ENCODE measurements around the gene KIFC3.
A peak's percentile ranks its signal among the peaks of the same experiment; 100 is the strongest.
"Not testable (repeated sequence)": the region's sequence is repeated elsewhere in the genome, so short reads cannot be mapped to it uniquely, and the experiment has no call there.

The KIFC3 gene

GRCh38 chr16:57825298-57826044 lies 23.2 kb upstream of the KIFC3 start:
- no peak for DNase-seq

DNA sequence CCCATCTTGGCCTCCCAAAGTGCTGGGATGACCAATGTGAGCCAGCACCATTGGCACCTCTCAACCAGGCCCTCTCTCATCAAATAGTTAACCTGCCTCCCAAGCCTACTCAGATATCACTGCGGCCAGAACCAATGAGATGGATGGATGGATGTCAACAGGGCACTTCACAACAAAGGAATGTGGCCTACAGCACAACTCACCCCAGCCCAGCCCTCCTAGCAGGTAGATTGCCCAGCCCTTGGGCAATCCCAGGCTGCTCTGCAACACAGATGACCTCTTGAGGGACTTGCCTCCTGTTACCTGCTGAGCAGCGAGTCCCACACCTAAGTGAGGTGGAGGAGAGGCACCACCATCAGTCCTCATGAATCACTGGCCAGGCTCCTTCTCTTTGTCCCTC lies 22.6 kb upstream of the KIFC3 start:
- DNase-seq, result no peak

GRCh38 chr16:57823836-57824235 lies 21.5 kb upstream of the KIFC3 start:
- DNase-seq, result no peak

DNA sequence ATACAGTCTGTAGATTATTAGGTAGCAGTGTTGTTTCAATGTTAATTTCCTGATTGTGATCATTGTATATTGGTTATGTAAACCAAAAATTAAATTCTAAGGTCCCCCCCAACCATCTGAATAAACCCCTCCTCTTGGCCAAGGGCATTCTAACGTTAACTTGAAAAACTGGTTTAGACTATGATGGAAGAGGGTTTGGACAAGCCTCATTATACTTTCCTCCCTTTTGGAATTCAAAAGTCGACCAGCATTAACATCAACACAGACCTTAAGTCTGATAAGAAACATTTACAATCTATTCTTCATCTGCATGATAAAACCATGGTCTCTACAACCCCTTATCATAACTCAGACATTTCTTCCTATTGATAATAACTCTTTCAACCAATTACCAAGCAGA lies 20.6 kb upstream of the KIFC3 start:
- no peak for DNase-seq

- no peak for DNase-seq
Measured at GRCh38 chr16:57822018-57822553, 19.8 kb upstream of the KIFC3 start.

- no peak for DNase-seq
Measured at GRCh38 chr16:57821149-57821971, 19.1 kb upstream of the KIFC3 start.

DNA sequence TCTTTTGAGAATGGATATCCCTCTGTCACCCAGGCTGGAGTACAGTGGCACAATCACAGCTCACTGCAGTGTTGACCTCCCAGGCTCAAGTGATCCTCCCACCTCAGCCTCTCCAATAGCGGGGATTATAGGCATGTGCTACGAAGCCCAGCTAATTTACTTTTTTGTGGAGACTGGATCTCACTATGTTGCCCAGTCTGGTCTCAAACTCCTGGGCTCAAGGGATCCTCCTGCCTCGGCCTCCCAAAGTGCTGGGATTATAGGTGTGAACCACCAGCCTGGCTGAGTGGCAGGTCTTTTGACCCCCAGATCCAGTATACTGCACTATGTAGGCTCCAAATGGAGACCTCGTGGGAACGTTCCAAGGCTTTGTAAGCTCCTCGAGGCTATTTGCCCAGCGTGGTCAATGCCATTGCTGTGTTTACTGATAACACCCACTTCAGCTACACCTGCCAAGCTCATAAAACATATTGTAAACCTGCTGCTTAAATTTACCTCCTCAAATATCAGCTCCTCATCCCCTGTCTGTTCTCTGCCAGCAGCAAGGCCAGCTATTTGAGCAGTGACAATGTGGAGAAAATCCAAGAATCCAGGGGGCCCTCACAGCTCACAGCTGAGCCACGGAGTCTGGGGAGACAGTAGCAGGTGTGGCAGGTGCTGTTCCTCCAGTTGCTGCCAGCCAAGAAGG lies 16.2 kb upstream of the KIFC3 start:
- peak; percentile 93 for DNase-seq

DNA sequence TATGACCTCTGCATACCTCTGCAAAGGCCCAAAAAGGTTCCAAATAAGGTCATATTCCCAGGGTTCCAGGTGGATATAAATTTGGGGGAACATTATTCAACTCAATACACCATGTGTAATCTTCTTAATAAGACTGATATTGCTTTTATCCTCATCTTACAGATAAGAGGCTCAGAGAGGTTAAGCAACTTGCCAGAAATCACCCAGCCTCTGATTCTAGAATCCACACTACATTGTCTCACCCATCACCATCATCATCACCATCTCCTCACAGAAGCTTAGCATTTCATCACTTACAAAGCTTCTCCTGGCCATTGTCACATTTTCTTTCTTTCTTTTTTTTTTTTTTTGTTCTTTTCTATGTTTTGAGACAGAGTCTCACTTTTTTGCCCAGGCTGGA lies 15.4 kb upstream of the KIFC3 start:
- no peak for DNase-seq

DNA sequence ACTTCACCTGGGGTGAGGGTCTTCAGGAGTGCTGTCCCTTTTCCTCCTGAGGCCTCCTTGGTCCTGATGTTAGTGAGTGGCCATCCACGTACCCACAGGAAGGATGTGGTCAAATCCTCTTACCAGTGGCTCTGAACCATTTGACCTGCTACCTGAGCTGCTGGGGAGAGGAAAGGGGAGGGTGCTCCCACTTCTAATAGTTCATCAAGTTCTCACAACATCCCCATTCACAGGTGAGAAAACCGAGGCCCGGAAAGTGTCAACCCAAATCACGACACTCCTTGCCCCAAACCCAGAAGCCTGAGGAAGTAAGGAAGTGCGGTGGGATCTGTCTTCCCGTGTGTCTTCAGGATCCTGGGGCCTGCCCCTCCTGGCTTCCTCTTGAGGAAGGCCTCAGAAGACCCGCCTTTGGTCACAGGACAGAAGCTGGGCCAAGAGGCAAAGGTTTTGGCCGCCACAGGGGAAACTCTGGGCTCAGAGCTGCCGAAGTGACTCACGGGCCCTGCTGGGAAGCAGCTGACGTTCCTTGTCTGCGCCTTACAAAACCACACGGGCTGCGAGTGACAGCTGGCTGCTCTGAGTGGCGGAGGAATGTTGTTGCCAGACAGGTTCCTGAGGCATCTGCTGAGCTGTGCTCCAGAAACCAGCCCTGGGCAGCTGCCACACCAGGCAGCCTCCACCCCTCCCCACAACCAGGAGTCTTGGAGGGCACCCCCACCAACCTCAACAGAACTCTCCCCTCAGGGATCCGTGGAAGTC lies 13.9 kb upstream of the KIFC3 start:
- no peak for DNase-seq

- DNase-seq, result no peak
Measured at GRCh38 chr16:57814896-57815295, 12.6 kb upstream of the KIFC3 start.

GRCh38 chr16:57813466-57813865 lies 11.2 kb upstream of the KIFC3 start:
- DNase-seq, result no peak

DNA sequence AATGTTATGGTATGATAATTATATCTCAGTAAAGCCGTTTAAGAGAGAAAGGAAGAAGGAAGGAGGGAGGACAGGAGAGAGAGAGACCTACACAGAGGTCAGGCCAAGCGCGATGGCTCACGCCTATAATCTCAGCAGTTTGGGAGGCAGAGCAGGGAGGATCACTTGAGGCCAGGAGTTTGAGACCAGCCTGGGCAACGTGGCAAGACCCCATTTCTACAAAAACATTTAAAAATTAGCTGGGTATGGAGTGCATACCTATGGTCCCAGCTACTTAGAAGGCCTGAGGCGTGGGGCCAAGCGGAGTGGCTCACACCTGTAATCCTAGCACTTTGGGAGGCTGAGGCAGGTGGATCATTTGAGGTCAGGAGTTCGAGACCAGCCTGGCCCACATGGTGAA lies 9.0 kb upstream of the KIFC3 start:
- not testable (repeated sequence) for DNase-seq

DNA sequence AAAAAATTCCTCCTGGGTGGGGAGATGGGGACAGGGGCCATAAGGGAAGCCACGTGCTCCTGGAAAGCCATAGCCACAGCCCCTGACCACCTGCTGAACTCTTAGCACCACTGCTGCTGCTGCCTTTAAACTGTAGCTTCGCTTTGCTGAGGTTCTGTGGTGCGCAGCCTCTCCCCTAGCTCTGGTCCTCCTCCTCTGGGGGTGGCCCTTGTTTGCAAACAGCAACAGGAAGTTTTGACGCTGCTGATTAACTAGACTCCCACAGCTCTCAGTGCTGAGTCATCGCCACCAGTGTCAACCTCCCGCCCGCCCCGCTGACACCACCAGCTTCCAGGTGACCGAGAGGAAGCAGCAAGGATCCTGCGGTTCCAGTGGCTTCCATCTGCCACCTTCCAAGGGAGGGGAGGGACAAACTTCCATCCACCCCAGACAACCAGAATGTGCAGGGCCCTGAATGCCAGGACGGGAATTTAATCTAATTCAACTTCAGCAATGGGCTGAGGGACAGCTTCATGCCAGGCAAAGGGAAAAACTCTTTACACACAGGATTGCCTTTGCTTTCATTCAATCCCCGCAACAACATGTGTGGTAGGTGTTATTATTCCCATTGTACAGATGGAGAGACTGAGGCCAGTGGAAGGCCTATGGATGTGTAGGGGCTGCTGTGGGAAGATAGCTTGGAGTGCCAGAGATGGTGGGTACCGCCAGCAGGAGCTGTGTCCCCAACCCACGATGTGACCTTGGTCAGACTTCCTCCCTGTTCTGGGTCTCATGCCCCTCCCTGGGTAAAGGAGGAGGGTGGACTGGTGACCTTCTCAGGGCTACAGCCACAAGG lies 8.1 kb upstream of the KIFC3 start:
- DNase-seq, result no peak

DNA sequence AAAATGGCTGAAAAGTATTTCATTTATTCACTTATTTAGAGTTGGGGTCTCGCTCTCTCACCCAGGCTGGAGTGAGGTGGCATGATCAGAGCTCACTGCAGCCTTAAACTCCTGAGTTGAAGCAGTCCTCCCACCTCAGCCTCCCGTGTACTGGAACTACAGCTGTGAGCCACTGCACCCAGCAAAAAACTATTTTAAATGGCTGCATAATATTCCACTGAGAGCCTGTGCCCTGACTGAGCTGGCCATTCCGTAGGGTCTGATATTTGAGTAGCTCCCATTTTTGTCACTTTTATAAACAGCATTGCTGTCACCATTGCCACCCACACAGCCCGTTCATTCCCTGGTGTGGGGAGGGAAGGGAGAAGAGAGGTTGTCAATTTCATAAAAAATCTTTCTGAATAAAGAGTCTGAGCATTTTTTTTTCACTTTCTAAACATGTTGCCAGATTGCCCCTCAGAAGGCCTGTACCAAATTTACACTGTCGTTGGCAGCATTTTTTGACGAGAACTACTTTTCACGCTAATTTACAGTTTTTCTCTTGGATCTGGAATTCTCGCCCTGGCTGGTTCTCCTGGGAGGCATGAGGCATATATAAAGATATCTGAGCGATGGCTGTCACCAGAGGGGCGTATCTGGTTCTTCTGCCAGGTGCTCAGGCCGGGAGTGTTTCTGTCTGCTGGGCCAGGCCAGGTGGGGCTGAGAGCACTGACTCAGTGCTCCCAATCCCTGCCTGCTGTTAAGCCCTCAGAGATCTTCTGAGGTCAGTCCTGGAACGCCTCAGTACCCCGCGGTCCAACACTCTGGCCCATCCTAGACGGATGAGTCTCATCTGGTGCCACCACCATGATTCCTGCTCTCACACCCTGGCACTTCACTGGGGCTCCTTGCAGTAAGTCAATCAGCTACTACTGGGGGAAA lies 7.2 kb upstream of the KIFC3 start:
- DNase-seq, result no peak

GRCh38 chr16:57808589-57809228 lies 6.4 kb upstream of the KIFC3 start:
- no peak for DNase-seq

DNA sequence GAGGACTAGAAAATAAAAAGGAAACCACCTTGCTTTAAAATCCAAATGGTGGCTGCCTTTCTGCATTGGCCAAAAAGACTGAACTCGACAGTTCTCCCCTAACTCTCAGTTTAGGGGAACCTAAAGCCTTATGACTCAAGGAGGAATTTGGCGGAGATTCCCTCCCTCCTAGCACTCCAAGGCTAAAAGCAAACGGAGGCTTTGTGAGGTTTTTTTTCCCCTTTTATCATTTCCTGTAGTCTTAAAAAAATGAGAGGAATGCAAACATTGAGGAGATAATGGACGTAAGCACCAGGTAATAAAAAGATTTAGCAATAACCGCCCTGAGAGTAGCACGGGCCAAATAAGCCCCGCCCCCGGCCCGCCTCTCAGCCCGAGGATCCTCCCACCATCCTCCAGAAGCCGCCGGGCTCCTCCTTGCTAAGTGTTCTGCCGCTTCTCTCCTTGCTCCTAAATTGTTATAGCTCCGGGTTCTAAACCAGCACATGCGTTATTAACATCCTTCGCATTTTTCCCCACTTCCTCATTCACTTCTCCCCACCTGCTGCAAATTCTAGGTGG lies 5.8 kb upstream of the KIFC3 start:
- DNase-seq, result no peak

GRCh38 chr16:57807252-57807967 lies 5.1 kb upstream of the KIFC3 start:
- DNase-seq, result no peak

DNA sequence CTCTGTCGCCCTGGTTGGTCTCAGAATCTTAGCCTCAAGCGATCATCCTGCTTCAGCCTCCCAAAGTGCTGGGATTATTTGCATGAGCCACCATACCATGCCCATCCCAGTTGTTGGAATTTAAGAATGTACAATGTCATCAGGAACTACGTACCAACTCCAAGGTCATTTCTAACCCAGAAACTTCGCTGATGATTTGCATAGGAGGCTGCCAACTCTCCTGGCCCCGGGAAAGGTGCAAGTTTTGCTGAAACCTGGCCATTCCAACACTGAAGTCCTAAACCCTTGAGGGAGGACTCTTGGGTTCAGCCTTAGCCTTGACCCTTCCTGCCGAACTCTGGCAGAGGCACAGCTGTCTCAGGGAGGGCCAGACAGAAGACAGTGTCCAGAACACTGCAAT lies 2.9 kb upstream of the KIFC3 start:
- no peak for DNase-seq

All from NCI-H1092 (cell line).